Activated CD8-positive, alpha-beta memory T cell treated with anti-CD3 and anti-CD28 coated beads, Interleukin-2, amount 50 U/mL, for 48 hours (primary cell): ENCODE measurements around the gene LZTS2.
A peak's percentile ranks its signal among the peaks of the same experiment; 100 is the strongest.

ENCODE experiments used
- DNase-seq: peaks from one replicate; pipeline ENCODE4 v3.0.0-alpha.2; 2020

The LZTS2 gene

DNA sequence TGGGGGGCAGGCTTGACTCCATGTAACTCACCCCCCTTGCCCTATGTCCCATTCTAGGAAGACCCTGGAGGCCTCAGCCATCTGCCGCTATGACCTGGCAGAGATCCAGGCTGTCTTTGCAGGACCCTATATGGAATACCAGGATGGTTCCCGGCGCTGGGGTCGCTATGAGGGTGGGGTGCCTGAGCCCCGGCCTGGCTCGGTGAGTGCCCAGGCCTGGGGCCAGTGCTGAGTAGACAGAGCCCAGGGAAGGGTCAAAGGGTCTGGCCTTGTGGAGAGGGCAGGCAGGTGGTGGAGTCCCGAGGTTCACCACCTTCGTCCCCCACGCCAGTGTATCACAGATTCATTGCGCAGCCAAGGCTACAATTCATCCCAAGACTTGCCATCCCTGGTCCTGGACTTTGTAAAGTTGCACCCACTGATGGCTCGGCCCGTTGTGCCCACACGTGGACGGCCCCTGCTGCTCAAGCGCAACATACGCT lies 19.8 kb upstream of the LZTS2 start:
- peak; percentile 35 for DNase-seq

DNA sequence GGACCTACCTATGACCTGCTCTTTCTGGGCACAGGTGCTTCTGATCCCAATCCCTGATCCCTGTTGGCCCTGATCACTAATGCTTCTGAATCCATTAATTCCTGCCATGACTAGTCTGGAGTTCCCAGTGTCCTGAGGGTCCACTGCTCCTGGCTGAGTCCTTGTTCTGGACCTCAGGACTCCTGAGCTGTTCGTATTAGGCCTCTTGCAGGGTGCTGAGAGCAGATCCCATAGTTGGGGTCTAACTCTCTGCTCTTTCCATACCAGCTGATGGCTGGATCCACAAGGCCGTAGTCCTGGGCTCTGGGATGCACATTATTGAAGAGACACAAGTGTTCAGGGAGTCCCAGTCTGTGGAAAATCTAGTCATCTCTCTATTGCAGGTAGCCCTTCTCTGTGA lies 19.3 kb upstream of the LZTS2 start:
- DNase-seq: peak; percentile 32

DNA sequence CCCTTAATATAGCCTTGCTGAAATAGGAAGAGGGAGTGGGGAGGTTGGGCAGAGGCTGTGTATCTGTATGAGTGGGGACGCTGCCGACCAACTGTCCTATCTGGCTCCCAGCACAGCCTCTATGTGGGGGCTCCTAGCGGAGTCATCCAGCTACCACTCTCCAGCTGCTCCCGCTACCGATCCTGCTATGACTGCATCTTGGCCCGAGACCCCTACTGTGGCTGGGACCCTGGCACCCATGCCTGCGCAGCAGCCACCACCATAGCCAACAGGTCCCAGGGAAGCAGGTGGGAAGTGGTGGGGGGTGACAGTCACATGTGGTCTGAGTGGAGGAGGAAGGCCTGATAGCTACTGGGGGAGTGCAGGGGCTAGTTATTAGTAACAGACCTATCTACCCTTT lies 18.9 kb upstream of the LZTS2 start:
- peak; percentile 23 for DNase-seq

DNA sequence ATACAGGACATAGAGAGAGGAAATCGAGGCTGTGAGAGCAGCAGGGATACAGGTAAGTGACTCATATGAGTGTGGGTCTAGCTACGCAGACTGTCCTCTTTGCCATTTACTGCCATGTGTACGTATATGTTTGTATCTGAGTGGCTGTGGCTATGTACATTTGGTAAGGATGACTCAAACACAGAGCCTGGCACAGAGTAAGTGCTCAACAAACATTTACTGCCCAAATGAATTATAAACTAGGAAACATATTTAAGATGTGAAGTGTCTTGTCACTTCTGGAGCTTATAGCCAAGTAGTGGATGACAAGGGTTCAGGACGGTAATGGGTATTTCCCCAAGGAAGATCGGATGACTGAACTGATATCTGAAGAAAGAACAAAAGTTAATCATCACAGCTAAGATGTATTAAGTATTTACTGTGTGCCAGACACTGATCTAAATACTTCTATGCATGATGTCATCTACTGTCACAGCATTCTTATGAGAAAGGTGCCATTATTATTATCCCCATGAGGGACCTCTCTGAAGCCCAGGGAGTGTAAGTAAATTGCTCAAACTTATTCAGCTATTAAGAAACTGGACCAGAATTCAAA lies 18.3 kb upstream of the LZTS2 start:
- DNase-seq: no peak

DNA sequence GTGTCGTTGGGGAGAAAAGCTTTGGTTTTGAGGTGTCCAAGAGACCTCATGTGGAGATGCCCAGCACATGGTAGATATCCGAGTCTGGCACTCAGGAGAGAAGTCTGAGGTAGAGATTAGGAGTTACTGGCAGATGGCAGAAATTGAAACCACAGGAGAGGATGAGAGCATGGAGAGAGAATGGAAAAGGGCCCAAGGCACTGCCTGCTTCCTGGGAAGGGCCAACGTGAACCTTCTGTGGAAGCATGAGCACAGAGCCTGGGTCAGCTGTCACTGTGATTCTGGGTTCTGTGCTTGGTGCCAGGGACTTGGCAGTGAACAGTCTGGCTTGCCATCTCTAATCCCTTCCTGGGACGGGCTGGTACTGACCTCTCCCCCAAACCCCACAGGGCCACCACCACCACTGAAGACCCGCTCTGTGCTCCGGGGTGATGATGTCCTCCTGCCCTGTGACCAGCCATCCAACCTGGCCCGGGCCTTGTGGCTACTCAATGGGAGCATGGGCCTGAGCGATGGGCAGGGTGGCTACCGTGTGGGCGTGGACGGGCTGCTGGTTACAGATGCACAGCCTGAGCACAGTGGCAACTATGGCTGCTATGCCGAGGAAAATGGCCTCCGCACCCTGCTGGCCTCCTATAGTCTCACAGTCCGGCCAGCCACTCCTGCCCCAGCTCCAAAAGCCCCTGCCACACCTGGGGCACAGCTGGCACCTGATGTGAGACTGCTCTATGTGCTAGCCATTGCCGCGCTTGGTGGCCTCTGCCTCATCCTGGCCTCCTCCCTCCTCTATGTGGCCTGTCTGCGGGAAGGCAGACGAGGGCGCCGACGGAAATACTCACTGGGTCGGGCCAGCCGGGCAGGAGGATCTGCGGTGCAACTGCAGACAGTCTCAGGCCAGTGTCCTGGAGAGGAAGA lies 16.4 kb upstream of the LZTS2 start:
- DNase-seq: peak; percentile 35

DNA sequence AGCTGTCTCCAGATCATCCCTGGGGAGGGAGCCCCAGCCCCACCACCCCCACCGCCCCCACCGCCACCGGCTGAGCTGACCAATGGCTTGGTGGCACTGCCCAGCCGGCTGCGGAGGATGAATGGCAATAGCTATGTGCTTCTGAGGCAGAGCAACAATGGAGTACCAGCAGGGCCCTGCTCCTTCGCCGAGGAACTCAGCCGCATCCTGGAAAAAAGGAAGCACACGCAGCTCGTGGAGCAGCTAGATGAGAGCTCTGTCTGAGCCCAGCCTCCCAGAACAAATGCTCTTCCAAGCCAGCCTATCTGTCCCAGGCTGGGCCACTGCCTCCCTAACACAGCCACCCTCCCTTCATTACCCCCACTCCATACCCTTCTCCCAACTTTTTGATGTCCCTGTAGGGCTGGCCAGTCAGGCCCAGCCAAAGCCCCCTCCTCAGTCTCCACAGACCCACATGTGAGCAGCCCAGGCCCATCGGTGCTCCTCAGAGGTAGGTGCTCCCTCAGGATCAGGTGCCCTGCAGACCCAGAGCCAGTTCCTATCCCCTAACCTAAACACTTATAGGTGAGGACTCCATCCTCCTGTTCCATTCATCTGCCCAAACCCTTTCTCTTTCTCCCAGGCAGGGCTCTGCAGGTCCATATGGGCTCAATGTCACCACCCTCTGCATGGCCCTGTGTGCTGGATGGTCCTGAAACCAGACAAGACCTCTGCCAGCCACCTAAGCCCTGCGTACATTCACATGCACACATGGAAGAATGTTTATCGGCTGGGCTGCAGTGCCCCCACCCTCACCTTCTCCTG lies 15.5 kb upstream of the LZTS2 start:
- DNase-seq: peak; percentile 43

DNA sequence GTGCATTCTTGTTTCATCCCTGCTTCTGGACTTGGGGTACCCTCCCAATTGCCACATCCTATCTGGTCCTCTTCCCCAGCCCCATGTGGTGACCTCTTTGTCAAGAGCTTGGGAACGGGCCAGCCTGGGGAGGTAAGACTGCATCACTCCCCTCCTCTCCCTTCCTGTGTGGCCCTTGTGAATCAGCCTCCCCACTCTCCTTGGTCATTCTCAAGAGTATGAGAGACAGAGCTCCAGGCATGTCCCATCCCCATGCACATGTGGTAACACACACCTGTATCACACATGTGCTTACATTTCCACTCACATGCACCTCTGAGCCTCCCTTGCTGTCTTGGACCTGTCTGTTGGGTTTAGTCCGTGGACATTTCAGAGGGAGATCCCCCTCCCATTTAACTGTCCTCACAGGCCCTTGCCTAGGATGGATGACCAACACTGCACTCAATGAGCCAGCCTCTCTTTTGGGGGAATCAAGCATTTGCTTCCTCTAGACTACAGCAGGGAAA lies 14.9 kb upstream of the LZTS2 start:
- DNase-seq: no peak

DNA sequence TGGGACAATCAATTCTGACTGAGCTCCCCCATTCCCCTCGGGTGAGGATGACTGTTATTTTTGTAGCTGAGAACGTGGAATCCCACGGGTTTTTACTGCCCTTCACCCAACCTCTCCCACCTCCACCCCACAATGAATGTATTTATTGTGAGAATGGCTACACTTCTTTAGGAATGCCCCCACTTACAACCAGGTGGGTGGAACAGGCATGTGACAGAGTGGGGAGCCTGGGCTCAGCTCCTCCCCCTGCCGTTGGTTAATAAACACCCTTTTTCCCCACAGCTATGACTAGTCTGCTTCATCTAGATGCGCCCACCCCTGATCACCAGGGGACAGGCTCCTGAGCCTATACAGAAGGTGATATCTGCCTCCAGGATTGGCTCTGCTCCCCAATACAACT lies 14.3 kb upstream of the LZTS2 start:
- DNase-seq: no peak

DNA sequence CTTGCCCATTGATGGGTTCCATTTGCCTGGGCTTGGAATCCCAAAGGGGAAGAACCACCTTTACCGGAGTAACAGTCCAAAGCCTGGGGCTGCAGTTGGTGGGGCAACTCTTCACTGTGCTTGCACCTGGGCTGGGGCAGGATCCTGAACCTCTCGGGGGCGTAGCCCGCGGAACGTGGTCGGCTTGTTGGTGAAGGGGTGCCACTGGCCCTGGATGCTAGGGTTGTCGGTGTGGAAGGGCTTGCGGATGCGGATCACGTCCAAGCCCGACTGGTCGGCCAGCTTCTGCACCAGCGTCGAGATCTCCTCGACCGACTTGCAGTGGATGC lies 13.0 kb upstream of the LZTS2 start:
- DNase-seq: no peak

DNA sequence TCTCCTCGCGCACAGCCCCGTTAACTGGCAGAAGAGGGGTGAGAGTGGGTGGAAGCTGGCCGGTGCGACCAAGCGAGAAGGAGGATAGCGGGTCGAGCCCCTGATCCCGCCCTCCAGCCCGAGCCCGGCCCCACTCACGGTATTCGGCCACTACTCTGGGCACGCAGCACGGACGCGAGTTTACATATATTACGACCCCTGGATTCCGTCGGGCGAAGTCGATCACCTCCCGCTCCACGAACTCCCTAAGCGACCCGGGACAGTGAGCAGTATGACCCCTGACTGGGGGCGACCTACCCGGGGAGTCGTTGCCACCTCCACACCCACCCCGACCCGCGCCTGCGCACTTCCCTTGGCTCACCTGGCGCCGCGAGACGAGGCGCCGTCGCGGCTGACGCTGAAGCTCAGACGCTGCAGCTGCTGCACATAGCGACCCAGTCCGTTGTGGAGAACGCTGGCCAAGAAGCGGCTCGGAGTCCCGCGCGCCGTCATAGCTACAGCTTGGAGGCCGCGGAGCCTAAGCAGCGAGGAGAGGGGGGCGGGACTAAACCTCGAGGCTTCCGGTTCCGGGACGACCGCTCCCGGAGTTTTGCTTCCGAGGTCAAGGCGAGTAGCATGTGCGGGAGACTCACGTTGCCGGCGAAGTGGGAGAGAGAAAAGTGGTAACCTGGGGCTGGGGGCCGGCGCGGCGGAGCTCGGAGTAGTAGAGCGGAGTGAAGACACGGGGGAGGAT lies 12.5 kb upstream of the LZTS2 start, which contains the start of the genes MRPL43 and TWNK:
TSS of gene MRPL43 (minus strand) at position 546 of the 733 bp plus-strand sequence. CDS start at position 492, 54 bp downstream.
TSS of gene TWNK (plus strand) at position 592 of the 733 bp plus-strand sequence. CDS start 668 bp downstream, outside the sequence.
- peak; percentile 90 for DNase-seq

DNA sequence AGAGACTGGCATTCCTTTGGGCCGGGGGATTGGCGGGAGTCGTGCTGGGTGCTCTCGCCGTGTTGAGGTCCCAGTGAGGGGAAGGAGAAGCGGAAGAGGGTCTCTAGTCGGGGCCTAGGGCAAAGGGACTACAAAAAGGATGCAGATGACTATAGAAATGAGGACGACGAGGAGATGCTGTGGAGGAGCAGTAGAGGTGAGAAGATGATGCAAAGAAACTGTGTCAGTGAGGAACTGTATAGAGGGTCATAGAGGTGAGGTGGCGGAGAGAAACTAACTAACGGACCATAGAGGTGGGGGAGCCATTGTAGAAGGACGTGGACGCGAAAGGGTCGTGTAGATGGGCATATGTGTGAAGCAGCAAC lies 11.9 kb upstream of the LZTS2 start:
- no peak for DNase-seq

DNA sequence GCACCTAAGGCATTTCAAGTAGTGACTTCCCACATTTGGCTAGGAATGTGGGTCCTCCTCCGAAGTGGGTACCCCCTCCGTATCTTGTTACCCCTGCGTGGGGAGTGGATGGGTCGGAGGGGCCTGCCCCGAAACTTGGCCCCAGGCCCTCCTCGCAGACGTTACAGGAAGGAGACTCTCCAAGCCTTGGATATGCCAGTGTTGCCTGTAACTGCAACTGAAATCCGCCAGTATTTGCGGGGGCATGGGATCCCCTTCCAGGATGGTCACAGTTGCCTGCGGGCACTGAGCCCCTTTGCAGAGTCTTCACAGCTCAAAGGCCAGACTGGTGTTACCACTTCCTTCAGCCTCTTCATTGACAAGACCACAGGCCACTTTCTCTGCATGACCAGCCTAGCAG lies 11.4 kb upstream of the LZTS2 start:
- DNase-seq: no peak

DNA sequence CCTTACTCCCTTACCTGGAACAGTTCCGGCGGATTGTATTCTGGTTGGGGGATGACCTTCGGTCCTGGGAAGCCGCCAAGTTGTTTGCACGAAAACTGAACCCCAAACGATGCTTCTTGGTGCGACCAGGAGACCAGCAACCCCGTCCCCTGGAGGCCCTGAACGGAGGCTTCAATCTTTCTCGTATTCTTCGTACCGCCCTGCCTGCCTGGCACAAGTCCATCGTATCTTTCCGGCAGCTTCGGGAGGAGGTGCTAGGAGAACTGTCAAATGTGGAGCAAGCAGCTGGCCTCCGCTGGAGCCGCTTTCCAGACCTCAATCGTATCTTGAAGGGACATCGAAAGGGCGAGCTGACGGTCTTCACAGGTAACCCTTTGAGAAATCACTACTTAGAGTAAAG lies 10.5 kb upstream of the LZTS2 start:
- no peak for DNase-seq

DNA sequence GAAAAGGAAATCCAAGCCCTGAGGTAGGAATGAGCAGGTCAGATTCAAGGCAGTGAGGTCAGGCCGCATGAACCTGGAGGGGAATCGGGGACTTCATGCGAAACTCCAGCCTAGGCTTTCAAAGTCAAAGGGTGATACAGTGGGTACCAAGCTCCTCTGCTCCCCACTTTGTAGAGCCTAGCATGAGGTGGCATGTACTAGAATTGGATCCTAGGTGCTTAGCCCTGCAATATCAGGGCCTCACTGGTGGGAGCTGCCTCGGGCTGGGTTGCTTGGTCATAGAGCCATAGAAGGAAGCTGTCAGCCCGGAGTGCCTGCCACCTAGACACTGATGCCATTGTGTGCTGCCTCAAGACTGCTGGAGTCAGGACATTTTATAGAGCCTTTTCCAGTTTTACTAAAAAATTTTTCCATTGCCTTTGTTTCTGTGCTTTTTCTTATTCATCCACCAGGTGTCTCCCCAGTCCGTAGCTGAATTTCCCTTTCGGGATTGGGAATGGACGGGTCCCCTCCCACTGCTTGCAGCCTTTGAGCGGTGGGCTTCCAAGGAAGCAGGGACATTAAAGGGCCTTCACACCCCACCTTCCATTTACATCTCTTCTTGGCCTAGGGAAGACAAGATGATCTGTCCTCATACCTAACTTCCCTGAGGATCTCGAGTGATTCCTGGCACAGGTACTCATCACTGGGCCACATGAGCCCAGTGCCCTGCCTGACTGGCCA lies 5.5 kb upstream of the LZTS2 start:
- no peak for DNase-seq

DNA sequence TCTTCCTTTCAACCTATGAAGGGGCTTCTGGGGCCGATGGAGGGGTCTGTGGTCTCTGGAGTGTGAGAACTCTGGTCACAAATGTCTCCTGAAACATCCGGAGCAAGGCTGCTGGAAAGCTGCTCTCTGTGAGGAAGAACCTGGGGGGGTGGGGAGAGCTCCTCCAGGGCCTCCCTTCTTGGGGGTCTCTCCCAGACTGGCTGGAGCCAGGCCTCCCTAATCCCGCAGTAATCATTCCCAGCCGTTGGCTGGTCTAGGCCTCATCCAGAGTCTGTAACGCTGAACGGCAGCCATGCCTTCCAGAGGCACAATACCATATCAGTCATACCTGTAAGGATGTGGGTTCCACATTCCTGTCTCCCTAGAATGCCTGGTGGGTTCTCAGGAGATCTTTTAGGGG lies 4.4 kb upstream of the LZTS2 start:
- DNase-seq: peak; percentile 50

DNA sequence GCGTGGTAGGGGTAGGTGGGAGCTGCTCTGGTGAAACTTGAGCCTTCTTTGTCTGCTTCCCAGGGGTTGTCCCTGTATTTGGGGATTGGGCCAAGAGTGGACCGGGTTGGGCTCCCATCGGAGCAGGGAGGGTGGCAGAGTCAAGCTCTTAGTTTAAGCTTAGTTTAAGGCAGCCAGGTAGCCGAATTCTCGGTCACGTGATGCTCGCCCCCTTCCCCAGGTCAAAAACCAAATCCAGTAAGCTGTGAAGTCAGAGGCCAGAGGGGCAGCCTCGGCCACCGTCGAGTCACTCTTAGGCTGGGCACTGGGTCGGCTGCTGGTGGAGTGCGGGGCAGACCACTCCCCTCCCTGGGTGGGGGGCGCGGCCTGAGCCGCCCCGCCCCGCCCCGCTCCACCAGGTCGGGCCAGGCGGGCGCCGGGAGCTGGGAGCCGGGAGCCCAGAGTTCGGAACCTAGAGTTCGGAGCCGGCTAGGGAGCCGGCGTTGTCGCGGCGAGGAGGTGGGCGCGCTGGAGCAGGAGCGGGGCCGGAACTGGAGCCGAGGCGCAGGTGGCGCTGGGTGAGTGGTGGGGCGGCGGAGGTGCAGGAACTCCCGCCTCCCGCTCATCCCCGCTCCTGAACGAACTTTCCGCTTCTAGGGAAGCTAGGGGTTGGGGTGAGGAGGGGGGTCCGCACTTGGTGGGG lies 2.8 kb upstream of the LZTS2 start:
- peak; percentile 72 for DNase-seq

DNA sequence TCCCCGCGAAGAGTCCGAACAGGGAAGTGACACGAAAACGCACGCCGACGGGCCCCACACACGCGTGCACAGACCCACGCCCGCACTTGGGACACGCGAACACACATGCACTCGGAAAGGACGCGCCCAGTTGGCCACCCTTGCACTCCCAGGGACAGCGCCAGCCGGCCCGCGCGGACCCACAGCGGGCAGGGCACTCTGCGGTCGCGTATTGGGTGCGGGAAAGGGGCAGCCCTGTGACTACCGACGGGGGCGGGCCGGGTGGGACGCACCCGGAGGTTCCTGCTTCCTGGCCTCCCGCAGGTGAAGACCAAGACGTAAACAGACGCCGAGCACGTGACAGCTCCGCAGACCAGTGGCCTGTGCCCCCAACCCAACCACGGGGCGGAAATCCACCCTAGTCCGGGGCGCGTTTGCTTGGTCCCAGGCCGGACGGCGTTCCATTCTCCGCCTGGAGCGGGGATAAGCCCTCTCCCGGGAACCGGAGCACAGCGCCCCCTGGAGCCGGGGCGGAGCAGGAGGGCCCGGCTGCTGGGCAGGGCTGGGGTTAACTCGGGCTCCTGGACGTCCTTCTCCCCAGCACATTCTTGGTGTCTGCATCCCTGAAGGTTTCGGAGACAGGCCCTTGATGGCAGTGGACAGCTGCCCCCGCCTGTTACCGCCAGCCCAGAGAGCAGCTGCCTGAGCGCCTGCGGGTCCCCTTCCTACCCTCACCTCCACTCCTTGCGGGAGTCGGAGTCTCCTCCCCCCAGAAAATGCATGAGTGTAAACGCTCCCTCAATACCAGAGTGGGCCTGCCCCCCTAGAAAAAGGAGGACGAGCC lies 2.0 kb upstream of the LZTS2 start:
- peak; percentile 92 for DNase-seq

DNA sequence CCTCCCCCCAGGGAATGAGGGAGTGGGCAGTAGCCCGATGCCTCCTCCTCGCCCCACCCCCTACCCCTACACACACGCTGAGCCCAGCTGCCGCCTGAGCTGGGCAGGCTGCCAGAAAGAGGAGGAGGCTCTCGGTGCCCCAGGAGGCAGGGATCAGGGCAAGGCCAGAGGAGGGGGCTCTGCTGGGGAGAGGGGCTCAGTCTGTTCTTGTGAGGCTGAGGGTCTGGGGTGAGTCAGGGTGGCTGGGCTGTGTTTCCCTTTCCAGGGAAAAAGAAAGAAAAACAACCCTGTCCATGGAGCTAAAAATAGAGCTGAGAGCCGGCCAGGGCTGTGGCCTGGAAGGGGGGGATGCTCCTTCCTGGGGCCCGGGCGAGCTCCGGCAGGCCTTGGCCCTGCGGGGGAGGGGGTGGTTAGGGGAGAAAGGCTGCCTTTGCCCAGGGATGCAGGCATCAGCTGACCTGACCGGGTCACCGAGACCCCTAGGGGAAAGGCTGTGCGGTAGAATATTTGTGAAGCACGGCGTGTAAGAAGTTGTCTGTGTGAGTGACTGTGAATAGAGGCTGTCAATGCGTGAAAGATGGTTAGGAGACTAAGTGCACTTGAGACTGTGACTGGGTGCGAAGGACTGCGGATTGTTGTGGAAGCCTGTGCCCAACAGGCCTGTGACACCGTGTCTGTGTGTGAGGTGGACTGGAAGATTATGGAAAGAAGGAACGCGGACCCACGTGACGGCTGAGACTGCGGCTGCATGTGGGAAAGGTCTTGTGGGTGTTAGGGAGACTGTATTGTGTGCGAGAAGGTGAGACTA lies 1.2 kb upstream of the LZTS2 start:
- peak; percentile 84 for DNase-seq

DNA sequence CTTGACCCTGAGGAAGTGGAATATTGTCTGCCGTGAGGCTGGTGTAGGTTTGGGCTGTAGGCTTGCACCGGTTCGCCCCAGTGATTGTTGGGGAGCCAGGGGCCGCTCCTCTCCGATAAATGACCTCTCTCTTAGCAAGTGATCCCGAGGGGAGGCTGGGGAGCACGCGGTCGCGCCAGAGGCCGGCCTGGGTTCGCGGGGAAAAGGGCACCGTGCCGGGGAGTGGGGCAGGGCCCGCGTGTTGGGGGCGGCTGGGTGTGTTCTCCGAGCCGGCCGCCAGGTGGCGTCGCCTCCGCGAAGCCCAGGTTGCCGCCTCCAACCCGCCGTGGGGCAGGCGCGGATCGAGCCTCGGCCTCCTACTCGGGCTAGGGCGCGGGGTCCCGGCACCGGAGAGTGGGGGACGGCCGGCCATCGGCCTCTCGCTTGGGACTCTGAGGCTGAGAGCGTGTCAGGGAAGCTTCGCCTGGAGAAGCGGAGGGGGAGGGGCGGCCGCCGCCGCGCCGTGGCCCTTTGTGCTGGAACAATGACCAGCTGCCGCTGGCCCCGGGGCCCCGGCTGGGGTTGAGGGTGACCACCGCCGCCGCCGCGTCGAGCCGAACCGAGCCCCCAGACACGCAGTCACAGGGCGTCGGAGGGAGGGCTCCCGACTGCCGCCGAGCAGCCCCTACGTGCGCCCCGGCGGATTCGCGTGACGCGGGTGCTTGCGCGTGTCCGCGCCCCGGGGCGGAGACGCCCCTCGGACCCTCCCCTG lies 442 bp upstream of the LZTS2 start:
- peak; percentile 92 for DNase-seq
